Measurements from ENCODE around the gene VTN.

The VTN gene

GRCh38 chr17:28399808-28400207 is 29.7 kb upstream of the VTN start:
- no peaks in the 10 kb centered on the region for H3K9me3 Mint-ChIP-seq
- DNase-seq (no peak), ATAC-seq (no peak)
- H3K4me3 Mint-ChIP-seq = no peak overlapping the region
- H3K27me3 Mint-ChIP-seq = no peaks in the 10 kb centered on the region
- H3K27ac Mint-ChIP-seq = peak overlapping the region; percentile 19 to 80
- peaks cover 9% of the 10 kb centered on the region for H3K4me1 Mint-ChIP-seq

- no peak for ATAC-seq
- H3K9me3 Mint-ChIP-seq = no peaks in the 10 kb centered on the region
These were observed 28.3 kb upstream of the VTN start for GRCh38 chr17:28398280-28398981.

GRCh38 chr17:28397687-28398279 is 27.7 kb upstream of the VTN start:
- Mint-ChIP-seq H3K27ac (peak overlapping the region in 1 of 2 donors; percentile 8), H3K4me1 (peaks cover 5% of the 10 kb centered on the region), H3K27me3 (no peaks in the 10 kb centered on the region), H3K9me3 (no peaks in the 10 kb centered on the region), H3K4me3 (no peak overlapping the region)
- no peak for DNase-seq
- no peak for ATAC-seq

More at GRCh38 chr17:28398280-28398981, 28.3 kb upstream of the VTN start:
- Mint-ChIP-seq H3K4me3 (no peak overlapping the region), H3K4me1 (peaks cover 5% of the 10 kb centered on the region), H3K27me3 (no peaks in the 10 kb centered on the region), H3K27ac (no peak overlapping the region)
- no peak for DNase-seq

- no peak for DNase-seq
- H3K4me1 Mint-ChIP-seq = peaks cover 5% of the 10 kb centered on the region
- H3K4me3 Mint-ChIP-seq = no peak overlapping the region
- no peak for ATAC-seq
- H3K27me3 Mint-ChIP-seq = no peaks in the 10 kb centered on the region
- H3K27ac Mint-ChIP-seq = peak overlapping the region in 1 of 2 donors; percentile 8
- H3K9me3 Mint-ChIP-seq = no peaks in the 10 kb centered on the region
These were observed 27.2 kb upstream of the VTN start for GRCh38 chr17:28397275-28397674.

- H3K9me3 Mint-ChIP-seq = no peaks in the 10 kb centered on the region
- H3K4me3 Mint-ChIP-seq = no peak overlapping the region
- DNase-seq (no peak), ATAC-seq (no peak)
- H3K4me1 Mint-ChIP-seq = no peaks in the 10 kb centered on the region
- H3K27me3 Mint-ChIP-seq = no peaks in the 10 kb centered on the region
- H3K27ac Mint-ChIP-seq = no peak overlapping the region
These were observed 26.6 kb upstream of the VTN start for GRCh38 chr17:28396635-28397239.

- H3K27me3 Mint-ChIP-seq = no peaks in the 10 kb centered on the region
- ATAC-seq (no peak), DNase-seq (no peak)
- H3K9me3 Mint-ChIP-seq = no peaks in the 10 kb centered on the region
- no peaks in the 10 kb centered on the region for H3K4me1 Mint-ChIP-seq
- peak overlapping the region in 1 of 2 donors; percentile 59 for H3K27ac Mint-ChIP-seq
- no peak overlapping the region for H3K4me3 Mint-ChIP-seq
These were observed 25.9 kb upstream of the VTN start for GRCh38 chr17:28395968-28396367.

GRCh38 chr17:28395426-28395825 is 25.3 kb upstream of the VTN start:
- Mint-ChIP-seq H3K4me3 (no peak overlapping the region), H3K27ac (no peak overlapping the region), H3K9me3 (no peaks in the 10 kb centered on the region), H3K4me1 (no peaks in the 10 kb centered on the region), H3K27me3 (no peaks in the 10 kb centered on the region)
- ATAC-seq (no peak), DNase-seq (no peak)

- Mint-ChIP-seq H3K9me3 (no peaks in the 10 kb centered on the region), H3K4me3 (no peak overlapping the region), H3K4me1 (no peaks in the 10 kb centered on the region), H3K27ac (no peak overlapping the region), H3K27me3 (no peaks in the 10 kb centered on the region)
- ATAC-seq (no peak), DNase-seq (no peak)
These were observed 24.4 kb upstream of the VTN start for GRCh38 chr17:28394337-28395116.

GRCh38 chr17:28392491-28392890 is 22.4 kb upstream of the VTN start:
- H3K4me1 Mint-ChIP-seq = no peaks in the 10 kb centered on the region
- DNase-seq (no peak), ATAC-seq (no peak)
- no peaks in the 10 kb centered on the region for H3K9me3 Mint-ChIP-seq
- H3K27me3 Mint-ChIP-seq = no peaks in the 10 kb centered on the region
- H3K27ac Mint-ChIP-seq = no peak overlapping the region
- H3K4me3 Mint-ChIP-seq = no peak overlapping the region

- ATAC-seq (no peak), DNase-seq (no peak)
- H3K9me3 Mint-ChIP-seq = no peaks in the 10 kb centered on the region
- peak overlapping the region in 1 of 2 donors; percentile 67 for H3K27ac Mint-ChIP-seq
- H3K4me1 Mint-ChIP-seq = no peaks in the 10 kb centered on the region
- no peaks in the 10 kb centered on the region for H3K27me3 Mint-ChIP-seq
- no peak overlapping the region for H3K4me3 Mint-ChIP-seq
These were observed 21.3 kb upstream of the VTN start for GRCh38 chr17:28391401-28391800.

GRCh38 chr17:28390984-28391383 is 20.9 kb upstream of the VTN start:
- Mint-ChIP-seq H3K4me1 (no peaks in the 10 kb centered on the region), H3K4me3 (no peak overlapping the region), H3K27me3 (no peaks in the 10 kb centered on the region), H3K27ac (no peak overlapping the region), H3K9me3 (no peaks in the 10 kb centered on the region)
- no peak for ATAC-seq
- DNase-seq = no peak

- Mint-ChIP-seq H3K4me1 (peaks cover 2% of the 10 kb centered on the region), H3K27ac (no peak overlapping the region), H3K9me3 (no peaks in the 10 kb centered on the region), H3K27me3 (no peaks in the 10 kb centered on the region), H3K4me3 (no peak overlapping the region)
- DNase-seq (no peak), ATAC-seq (no peak)
These were observed 20.5 kb upstream of the VTN start for GRCh38 chr17:28390563-28390962.

- ATAC-seq (no peak), DNase-seq (no peak)
- H3K27me3 Mint-ChIP-seq = no peaks in the 10 kb centered on the region
- no peak overlapping the region for H3K4me3 Mint-ChIP-seq
- H3K27ac Mint-ChIP-seq = no peak overlapping the region
- peaks cover 6% of the 10 kb centered on the region for H3K4me1 Mint-ChIP-seq
- no peaks in the 10 kb centered on the region for H3K9me3 Mint-ChIP-seq
These were observed 20.0 kb upstream of the VTN start for GRCh38 chr17:28390141-28390540.

- H3K27me3 Mint-ChIP-seq = no peaks in the 10 kb centered on the region
- no peak for ATAC-seq
- no peaks in the 10 kb centered on the region for H3K9me3 Mint-ChIP-seq
These were observed 18.0 kb upstream of the VTN start for GRCh38 chr17:28388106-28388505.

GRCh38 chr17:28386391-28386790 is 16.3 kb upstream of the VTN start:
- Mint-ChIP-seq H3K4me1 (peaks cover 29% of the 10 kb centered on the region), H3K27me3 (peaks cover 7% of the 10 kb centered on the region), H3K27ac (no peak overlapping the region), H3K4me3 (no peak overlapping the region), H3K9me3 (no peaks in the 10 kb centered on the region)
- DNase-seq (no peak), ATAC-seq (no peak)

More at GRCh38 chr17:28388106-28388505, 18.0 kb upstream of the VTN start:
- Mint-ChIP-seq H3K4me3 (no peak overlapping the region), H3K27ac (no peak overlapping the region), H3K4me1 (peaks cover 22% of the 10 kb centered on the region)
- DNase-seq = no peak

- no peak overlapping the region for H3K27ac Mint-ChIP-seq
- H3K4me3 Mint-ChIP-seq = peak overlapping the region; percentile 84 to 93
- no peak for DNase-seq
- ATAC-seq = peak; percentile 17
- peaks cover 8% of the 10 kb centered on the region for H3K27me3 Mint-ChIP-seq
- H3K4me1 Mint-ChIP-seq = peaks cover 34% of the 10 kb centered on the region
- H3K9me3 Mint-ChIP-seq = no peaks in the 10 kb centered on the region
These were observed 15.3 kb upstream of the VTN start for GRCh38 chr17:28385406-28385805.

All from stimulated activated naive CD8-positive, alpha-beta T cell treated with anti-CD3 and anti-CD28 coated beads, Interleukin-15, amount 100 ng/mL, for 72 hours (primary cell).